GM12878 (cell line): ENCODE results near the gene OSBPL5. TPM values are rescaled to one million over a fixed set of nuclear protein-coding genes. Genes with fewer than 3 reads are reported as not detected.

ENCODE experiments used
- ATAC-seq: fragments of 200-7000 bp; cut with Tn5 transposase; 3 replicates; pipeline ENCODE4 v1.9.1; 2020; ENCODE audit warnings: mild to moderate bottlenecking, moderate library complexity
- BruUV-seq: library from RNA; stranded (reverse); fragments of 400-500 nt; replicated peaks from 2 replicates; lab custom pipeline; 2021; lab: Mats Ljungman, UMichigan
- CTCF ChIA-PET: fragments of 300-600 bp; sonication (Branson Sonifier 250); formaldehyde crosslinking; extraction: SDS; loops from one replicate; lab custom pipeline; 2021; ENCODE audit warnings: inconsistent platforms; lab: Yijun Ruan, JAX
- POLR2A ChIA-PET: fragments of 350-600 bp; formaldehyde crosslinking; extraction: SDS; loops from one replicate; lab custom pipeline; 2021; ENCODE audit warnings: inconsistent platforms; lab: Charles Lee
- RAD21 ChIA-PET: fragments of 300-600 bp; sonication (Branson Sonifier 250); formaldehyde crosslinking; loops from one replicate; lab custom pipeline; 2023; ENCODE audit warnings: antibody characterized with exemption; ENCODE audit not compliant: unreplicated experiment; lab: Charles Lee
- SMC1A ChIA-PET: fragments of 300-600 bp; sonication (Branson Sonifier 250); formaldehyde crosslinking; loops from one replicate; lab custom pipeline; 2023; ENCODE audit not compliant: unreplicated experiment, uncharacterized antibody; lab: Charles Lee
- DNase-seq: peaks from one replicate; pipeline ENCODE4 v3.0.0-alpha.2; 2011; ENCODE audit warnings: low read depth, low spot score
- FAIRE-seq: peaks from 3 replicates; lab custom pipeline; 2011; peaks lifted over from hg19 to GRCh38; lab: Jason Lieb, UNC
- H2AFZ ChIP-seq: 2 replicates; pipeline ENCODE4 v1.6.0; 2011; ENCODE audit warnings: low read depth, low read length, control low read depth; ENCODE audit not compliant: control insufficient read depth
- H3K27ac ChIP-seq: 2 replicates; pipeline ENCODE4 v1.5.1; 2011; ENCODE audit warnings: control low read depth; ENCODE audit not compliant: control insufficient read depth, insufficient read depth
- H3K27me3 ChIP-seq, 2 experiments: replicated peaks in 1 of 2; 2 replicates each; pipeline versions ENCODE4 v1.6.0 to v1.6.1; 2011; ENCODE audit warnings: low read length in 1 of 2; ENCODE audit not compliant: control insufficient read depth in 2 of 2, insufficient read depth in 2 of 2
- H3K36me3 ChIP-seq, 2 experiments: 2 replicates each; pipeline ENCODE4 v1.5.1; 2011; ENCODE audit warnings: low read length in 1 of 2; ENCODE audit not compliant: control insufficient read depth in 2 of 2, insufficient read depth in 2 of 2
- H3K4me1 ChIP-seq: 2 replicates; pipeline ENCODE4 v1.6.1; 2011; ENCODE audit warnings: mild to moderate bottlenecking, low read length, moderate library complexity, mixed read lengths; ENCODE audit not compliant: control insufficient read depth, insufficient read depth
- H3K4me2 ChIP-seq: 2 replicates; pipeline ENCODE4 v1.6.0; 2011; ENCODE audit warnings: control low read depth; ENCODE audit not compliant: control insufficient read depth, insufficient read depth
- H3K4me3 ChIP-seq: fragments of 200-600 bp; sonication (generic); 2 replicates; pipeline ENCODE4 v1.5.1; 2016
- H3K79me2 ChIP-seq: 2 replicates; pipeline ENCODE4 v1.6.0; 2011; ENCODE audit warnings: low read length; ENCODE audit not compliant: control insufficient read depth, insufficient read depth
- H3K9ac ChIP-seq: 2 replicates; pipeline ENCODE4 v1.8.0; 2011; ENCODE audit warnings: low read length, control low read depth, mixed read lengths; ENCODE audit not compliant: control insufficient read depth, insufficient read depth
- H3K9me3 ChIP-seq: replicated peaks from 3 replicates; pipeline ENCODE4 v1.5.1; 2011; ENCODE audit warnings: mild to moderate bottlenecking, low read length; ENCODE audit not compliant: control insufficient read depth, insufficient read depth
- H4K20me1 ChIP-seq: 2 replicates; pipeline ENCODE4 v1.6.0; 2011; ENCODE audit not compliant: control insufficient read depth, insufficient read depth
- ATF2 ChIP-seq: IDR thresholded peaks from 2 replicates; pipeline ENCODE4 v1.6.1; 2012; ENCODE audit warnings: low read length, inconsistent platforms
- ATF7 ChIP-seq: fragments of 450-650 bp; IDR thresholded peaks from 2 replicates; pipeline ENCODE4 v1.6.1; 2016; ENCODE audit warnings: low read depth, mild to moderate bottlenecking
- LARP7 ChIP-seq: fragments of 450-650 bp; IDR thresholded peaks from 2 replicates; pipeline ENCODE4 v1.6.1; 2017; ENCODE audit warnings: mild to moderate bottlenecking
- NBN ChIP-seq: fragments of 450-650 bp; IDR thresholded peaks from 2 replicates; pipeline ENCODE4 v1.6.1; 2016
- RCOR1 ChIP-seq: conservative IDR thresholded peaks from 2 replicates; pipeline ENCODE4 v1.6.1; 2012; ENCODE audit warnings: low read depth, low read length, improper control_type of control experiment
- ZBTB4 ChIP-seq: fragments of 450-650 bp; formaldehyde crosslinking; IDR thresholded peaks from 2 replicates; pipeline ENCODE4 v1.4.0; 2022; ENCODE audit warnings: mild to moderate bottlenecking, moderate library complexity
- ZBTB40 ChIP-seq: fragments of 450-650 bp; IDR thresholded peaks from 2 replicates; pipeline ENCODE4 v1.6.1; 2016; ENCODE audit warnings: mild to moderate bottlenecking, moderate library complexity, borderline replicate concordance
- ZNF24 ChIP-seq: fragments of 450-650 bp; IDR thresholded peaks from 2 replicates; pipeline ENCODE4 v1.6.1; 2017; ENCODE audit warnings: antibody characterized with exemption, mild to moderate bottlenecking
- WGBS: methylation state at CpG from one replicate; pipeline ENCODE4 v1.1.6; 2016; ENCODE audit warnings: low lambda C conversion rate; ENCODE audit not compliant: insufficient replicate concordance, insufficient coverage; ENCODE audit errors: missing lambda C conversion rate; 5-methylcytosine and 5-hydroxymethylcytosine counted together
- in situ Hi-C: fragments of 300-500 bp; cut with MboI; formaldehyde crosslinking; loops from 9 replicates; pipeline ENCODE4 v1.14.3; 2018; ENCODE audit warnings: mixed read lengths
- intact Hi-C: fragments of 100-400 bp; cut with micrococcal nuclease; formaldehyde crosslinking; loops from one replicate; pipeline ENCODE4 v1.14.2; 2022; ENCODE audit not compliant: unreplicated experiment
- polyA plus RNA-seq, 11 experiments: library from polyadenylated mRNA; depleted of rRNA in 4 of 11; unstranded in 6 of 11; stranded (reverse) in 5 of 11; fragments of >200 nt; fragmentation: Nextera tagmentation in 4 of 11; fragmentation: Illumina TruSeq in 1 of 11; extraction: Ambion mirVana in 4 of 11; extraction: Trizol in 1 of 11; gene quantifications; 1 replicate in 1 of 11; 2 replicates in 10 of 11; pipeline versions ENCODE4 v1.2.1 to v1.2.3, GENCODE V29; 2011 to 2016; ENCODE audit warnings: inconsistent platforms in 2 of 11, missing spikeins in 2 of 11, low read depth in 1 of 11
- total RNA-seq, 4 experiments: library from RNA; depleted of rRNA in 3 of 4; stranded (reverse); fragments of >200 nt in 3 of 4; fragmentation: Illumina TruSeq in 1 of 4; extraction: Trizol in 1 of 4; gene quantifications; 2 replicates each; pipeline versions ENCODE4 v1.2.1 to v1.2.3, GENCODE V29; 2013 to 2021

The OSBPL5 gene
- total and polyA plus RNA-seq, 10 of the 15 experiments (the other 5 are each of a cell fraction or from before 2014, with no cell fraction given), result not detected

GRCh38 chr11:3129591-3130268 lies 35.4 kb downstream of the OSBPL5 start:
- CTCF ChIA-PET, result no interaction called here
- no peaks in the 10 kb centered on the region for H3K36me3 ChIP-seq
- no peaks in the 10 kb centered on the region for H3K79me2 ChIP-seq
- no peaks in the 10 kb centered on the region for H3K27me3 ChIP-seq
- in situ Hi-C loops, result no loop called here
- SMC1A ChIA-PET, result no interaction called here
- no peak overlapping the region for H3K9ac ChIP-seq
- intact Hi-C loops, result no loop called here
- no peaks in the 10 kb centered on the region for H3K4me1 ChIP-seq
- H2AFZ ChIP-seq, result no peak overlapping the region
- no peak overlapping the region for H3K4me3 ChIP-seq
- POLR2A ChIA-PET, result no interaction called here
- ATAC-seq (no peak), DNase-seq (no peak), FAIRE-seq (no peak)
- 23% methylated on average over 21 of the region's 21 CpGs for WGBS
- H4K20me1 ChIP-seq, result no peaks in the 10 kb centered on the region
- RAD21 ChIA-PET, result no interaction called here
- no peak overlapping the region for H3K4me2 ChIP-seq
- no peaks in the 10 kb centered on the region for H3K9me3 ChIP-seq
- no peak for TF ChIP-seq NBN
- TF ChIP-seq ZBTB40, result no peak
- TF ChIP-seq RCOR1, result no peak
- no peak for TF ChIP-seq ATF7
- TF ChIP-seq ZBTB4 (CRISPR knock-in tag), result no peak
- no peak for TF ChIP-seq LARP7
- no peak for TF ChIP-seq ATF2
- no peak for TF ChIP-seq ZNF24
- BruUV-seq, result no TSS peak
- no peak overlapping the region for H3K27ac ChIP-seq
